ENCODE data around the gene SMPD4. TPM values are rescaled to one million over a fixed set of nuclear protein-coding genes. Genes with fewer than 3 reads are reported as not detected.
"Not testable (repeated sequence)": the region's sequence is repeated elsewhere in the genome, so short reads cannot be mapped to it uniquely, and the experiment has no call there.

Gene SMPD4
- total and polyA plus RNA-seq, 2 of the 8 experiments (the other 6 are each of a cell fraction or from before 2014, with no cell fraction given) = 102 to 106 TPM

- H2BK5ac ChIP-seq (ENCODE audit: low read depth, low read length) = peak within 1 kb of the TSS; percentile 92
- WGBS, 2 experiments (ENCODE audit: extremely low coverage in 1 of 2, insufficient coverage in 1 of 2, insufficient read length in 1 of 2, insufficient replicate concordance in 2 of 2, low coverage in 1 of 2, low lambda C conversion rate in 2 of 2, missing lambda C conversion rate in 1 of 2) = no CpG with 5 or more reads among the region's 86 CpGs
- H2BK120ac ChIP-seq (replicated peaks; ENCODE audit: low read depth, low read length); H3K4me1 ChIP-seq (replicated peaks in 1 of 4; ENCODE audit: control insufficient read depth in 3 of 4, insufficient read depth in 4 of 4, low read length in 3 of 4); H3K36me3 ChIP-seq (ENCODE audit: control insufficient read depth in 2 of 4, insufficient read depth in 4 of 4, low read length in 3 of 4); FAIRE-seq; H3K27me3 ChIP-seq (replicated peaks in 1 of 4; ENCODE audit: control insufficient read depth in 3 of 4, extremely low read depth in 1 of 4, insufficient read depth in 3 of 4, low read length in 3 of 4); H2AFZ ChIP-seq (ENCODE audit: low read length); H3K9me3 ChIP-seq (ENCODE audit: insufficient read depth in 2 of 2, low read depth in 1 of 2, low read length in 1 of 2); H3K79me1 ChIP-seq (ENCODE audit: low read depth, low read length); H3K23me2 ChIP-seq (ENCODE audit: low read depth, low read length); H3K23ac ChIP-seq (ENCODE audit: insufficient read length); H2BK15ac ChIP-seq (ENCODE audit: low read length); H3K4ac ChIP-seq (replicated peaks; ENCODE audit: insufficient read length, low read depth, low read length); H2BK20ac ChIP-seq (ENCODE audit: low read length); H4K91ac ChIP-seq (replicated peaks; ENCODE audit: insufficient read length, low read length); H3K14ac ChIP-seq (ENCODE audit: insufficient read length); H4K20me1 ChIP-seq (replicated peaks in 1 of 2; ENCODE audit: control insufficient read depth in 1 of 2, insufficient read depth in 2 of 2, low read length in 2 of 2): not testable (repeated sequence)
- H3K27ac ChIP-seq (ENCODE audit: low read depth, low read length) = peak within 1 kb of the TSS; percentile 96
- peak; percentile 46 to 93 for DNase-seq (ENCODE audit: low read depth in 1 of 2, low spot score in 2 of 2)
- H2AK5ac ChIP-seq (ENCODE audit: low read depth, low read length) = peak within 1 kb of the TSS; percentile 90; the same call in 1 of the 2 replicates
- peak within 1 kb of the TSS; percentile 82 for H3K56ac ChIP-seq (replicated peaks; ENCODE audit: insufficient read length, low read depth, low read length)
- ChIA-PET POLR2A (ENCODE audit: partially characterized antibody) (interaction anchor here (0.9 to 3.5 kb wide), 9 partner anchors 9 to 173 kb away, joined by 3 to 23 read pairs (median 4); partner anchors contain the start of genes IMP4 and PTPN18), CTCF (ENCODE audit: partially characterized antibody) (interaction anchor here (0.6 to 3.9 kb wide), 7 partner anchors 9 to 191 kb away, joined by 3 to 28 read pairs (median 3); partner anchors contain the start of gene CCDC74B)
- peak within 1 kb of the TSS; percentile 100 for H4K8ac ChIP-seq (ENCODE audit: extremely low read depth, insufficient read depth, low read length)
- H2BK12ac ChIP-seq (ENCODE audit: low read depth, low read length) = 0 out of 2 replicates have a peak within 1 kb of the TSS, but pooled peaks have one; percentile 50
- peaks cover 14 to 46% of the 10 kb centered on the region in 2 experiments for H3K79me2 ChIP-seq (ENCODE audit: control insufficient read depth in 1 of 2, insufficient read depth in 2 of 2, low read length in 2 of 2)
- peak within 1 kb of the TSS; percentile 48 for H3K18ac ChIP-seq (ENCODE audit: extremely low read depth, low read length)
- H3K9ac ChIP-seq (replicated peaks in 1 of 4; ENCODE audit: extremely low read depth in 1 of 4, low read depth in 3 of 4, low read length in 3 of 4) = peak within 1 kb of the TSS; percentile 90 to 99 (median 96)
- peak within 1 kb of the TSS; percentile 80 for H4K5ac ChIP-seq (ENCODE audit: insufficient read length, low read depth, low read length)
- H3K4me2 ChIP-seq (ENCODE audit: insufficient read depth in 1 of 2, low read depth in 2 of 2, low read length in 2 of 2) = peak within 1 kb of the TSS; percentile 83 to 90
- H3K4me3 ChIP-seq (ENCODE audit: extremely low read depth in 1 of 4, insufficient read depth in 2 of 4, low read depth in 3 of 4, low read length in 4 of 4) = peak within 1 kb of the TSS; percentile 88 to 99 (median 98)
- TF ChIP-seq POLR2A (IDR thresholded peaks at IDR 0.05; ENCODE audit: control extremely low read depth in 1 of 2, low read depth in 2 of 2, low read length in 2 of 2) = peak in 1 of 2 experiments; percentile 65; a peak in 1 of 3 replicates
- peak; percentile 71 to 89 (median 75) for TF ChIP-seq CTCF (IDR thresholded peaks at IDR 0.05; ENCODE audit: control extremely low read depth in 1 of 3, insufficient read depth in 1 of 3, low read depth in 1 of 3, low read length in 3 of 3)
- peak in 1 of 2 experiments; percentile 48; a peak in 2 of 4 replicates for TF ChIP-seq RAD21 (IDR thresholded peaks at IDR 0.05 in 1 of 2, conservative IDR thresholded peaks at IDR 0.05 in 1 of 2; ENCODE audit: low read depth in 2 of 2, low read length in 2 of 2)
- TF ChIP-seq HDAC2 (IDR thresholded peaks at IDR 0.05; ENCODE audit: borderline replicate concordance in 1 of 2, low read depth in 2 of 2, low read length in 2 of 2) = peak in 1 of 2 experiments; percentile 74; a peak in 1 of 4 replicates
- peak; percentile 7; the same call in 1 of the 2 replicates for TF ChIP-seq POLR2AphosphoS5 (IDR thresholded peaks at IDR 0.05; ENCODE audit: low read depth, low read length)
- peak; percentile 35; the same call in 1 of the 2 replicates for TF ChIP-seq TBP (IDR thresholded peaks at IDR 0.05; ENCODE audit: low read depth, low read length)
- TF ChIP-seq MAX (IDR thresholded peaks at IDR 0.05) = peak; percentile 48; the same call in 1 of the 2 replicates
- TF ChIP-seq YY1 (IDR thresholded peaks at IDR 0.05; ENCODE audit: low read depth, low read length) = 0 out of 2 replicates have a peak, but pooled peaks have one; percentile 75
These were observed 679 bp upstream of the SMPD4 start, which contains the start of gene MZT2B for GRCh38 chr2:130181880-130182682. TSS of gene MZT2B (plus strand) at chr2:130182262. CDS start at chr2:130182283, 21 bp downstream.
